K562 (cell line): ENCODE data around the gene ZNF556. TPM values are rescaled to one million over a fixed set of nuclear protein-coding genes. Genes with fewer than 3 reads are reported as not detected.

ENCODE experiments used
- ATAC-seq: fragments of 200-7000 bp; cut with Tn5 transposase; 3 replicates; pipeline ENCODE4 v1.9.1; 2020; ENCODE audit warnings: moderate library complexity
- BruUV-seq: library from RNA; stranded (reverse); fragments of 400-500 nt; replicated peaks from 2 replicates; lab custom pipeline; 2021; lab: Mats Ljungman, UMichigan
- CTCF ChIA-PET: fragments of 300-600 bp; formaldehyde crosslinking; extraction: SDS; loops from one replicate; lab custom pipeline; 2021; ENCODE audit warnings: low intra/inter-chr PET ratio; lab: Yijun Ruan, JAX
- POLR2A ChIA-PET: fragments of 300-600, 350-650 bp; sonication (Branson Sonifier 250); formaldehyde crosslinking; extraction: SDS; loops from one replicate; lab custom pipeline; 2021; ENCODE audit warnings: antibody characterized with exemption, inconsistent platforms; lab: Yijun Ruan, JAX
- DNase-seq, 4 experiments: peaks; one replicate each; pipeline versions ENCODE4 v3.0.0 to v3.0.0-alpha.2; 2011 to 2018; ENCODE audit warnings: low spot score in 3 of 4, mixed read lengths in 3 of 4; ENCODE audit errors: extremely low read depth in 1 of 4
- FAIRE-seq: peaks from 2 replicates; lab custom pipeline; 2011; peaks lifted over from hg19 to GRCh38; lab: Jason Lieb, UNC
- H2AFZ ChIP-seq: 2 replicates; pipeline ENCODE4 v1.6.0; 2011; ENCODE audit warnings: low read depth, low read length, control low read depth, inconsistent platforms
- H3K27ac ChIP-seq: fragments of 200-600 bp; 3 replicates; pipeline ENCODE4 v1.8.0; 2011; ENCODE audit warnings: low read depth, mild to moderate bottlenecking, control low read depth, inconsistent platforms, low read length, moderate library complexity, mixed read lengths; ENCODE audit errors: extremely low read depth
- H3K27me3 ChIP-seq, 2 experiments: fragments of 300-600 bp in 1 of 2; 2 replicates in 1 of 2; 3 replicates in 1 of 2; pipeline versions ENCODE4 v1.6.0 to v1.8.0; 2011; ENCODE audit warnings: inconsistent platforms in 2 of 2, low read length in 2 of 2, mild to moderate bottlenecking in 1 of 2, mixed read lengths in 1 of 2, moderate library complexity in 1 of 2; ENCODE audit not compliant: control insufficient read depth in 2 of 2, insufficient read depth in 2 of 2
- H3K36me3 ChIP-seq: fragments of 300-600 bp; 3 replicates; pipeline ENCODE4 v1.8.0; 2011; ENCODE audit warnings: mild to moderate bottlenecking, low read length, inconsistent platforms; ENCODE audit not compliant: control insufficient read depth, insufficient read depth
- H3K4me1 ChIP-seq, 2 experiments: fragments of 200-600 bp in 1 of 2; replicated peaks in 1 of 2; 2 replicates in 1 of 2; 3 replicates in 1 of 2; pipeline versions ENCODE4 v1.5.1 to v1.8.0; 2011; ENCODE audit warnings: inconsistent platforms in 2 of 2, low read length in 2 of 2, mild to moderate bottlenecking in 1 of 2, mixed read lengths in 1 of 2, moderate library complexity in 1 of 2; ENCODE audit not compliant: control insufficient read depth in 2 of 2, insufficient read depth in 2 of 2
- H3K4me2 ChIP-seq: 2 replicates; pipeline ENCODE4 v1.6.1; 2011; ENCODE audit warnings: low read length, control low read depth, inconsistent platforms, mixed read lengths; ENCODE audit not compliant: insufficient read depth
- H3K4me3 ChIP-seq: fragments of 200-600 bp; sonication (generic), shearing (Covaris generic); 2 replicates; pipeline ENCODE4 v1.5.1; 2016; ENCODE audit warnings: control low read depth, inconsistent platforms
- H3K79me2 ChIP-seq: fragments of 200-600 bp; 3 replicates; pipeline ENCODE4 v1.8.0; 2011; ENCODE audit warnings: low read length, inconsistent platforms; ENCODE audit not compliant: control insufficient read depth, insufficient read depth
- H3K9ac ChIP-seq, 2 experiments: 2 replicates each; pipeline versions ENCODE4 v1.6.0 to v1.6.1; 2011; ENCODE audit warnings: low read depth in 2 of 2, low read length in 2 of 2, control low read depth in 1 of 2, inconsistent platforms in 1 of 2, mild to moderate bottlenecking in 1 of 2, mixed read lengths in 1 of 2; ENCODE audit not compliant: insufficient read depth in 1 of 2
- H3K9me1 ChIP-seq: one replicate; pipeline ENCODE4 v1.6.0; 2011; ENCODE audit warnings: inconsistent platforms, mild to moderate bottlenecking, low read length, moderate library complexity; ENCODE audit not compliant: control insufficient read depth, insufficient read depth
- H3K9me3 ChIP-seq: replicated peaks from 2 replicates; pipeline ENCODE4 v1.5.1; 2011; ENCODE audit warnings: low read depth, low read length, inconsistent platforms; ENCODE audit not compliant: control insufficient read depth, insufficient read depth
- H4K20me1 ChIP-seq: replicated peaks from 2 replicates; pipeline ENCODE4 v1.6.1; 2011; ENCODE audit warnings: low read length, inconsistent platforms, mixed read lengths; ENCODE audit not compliant: control insufficient read depth, insufficient read depth
- CBX5 ChIP-seq: IDR thresholded peaks from 2 replicates; pipeline ENCODE4 v1.6.1; 2014; ENCODE audit warnings: low read depth, borderline replicate concordance
- KLF13 ChIP-seq: fragments of 450-650 bp; IDR thresholded peaks from 2 replicates; pipeline ENCODE4 v1.6.1; 2016; ENCODE audit warnings: missing genetic modification characterization, low read depth, mild to moderate bottlenecking, missing compliant biosample characterization, moderate library complexity, borderline replicate concordance
- NFRKB ChIP-seq: fragments of 450-650 bp; IDR thresholded peaks from 2 replicates; pipeline ENCODE4 v1.6.1; 2016; ENCODE audit warnings: low read depth
- PHF8 ChIP-seq: fragments of 200-600 bp; sonication (generic); IDR thresholded peaks from 2 replicates; pipeline ENCODE4 v1.6.1; 2012; ENCODE audit warnings: mixed run types, mild to moderate bottlenecking, inconsistent platforms, low read length, moderate library complexity, borderline replicate concordance
- PYGO2 ChIP-seq: fragments of 450-650 bp; IDR thresholded peaks from 2 replicates; pipeline ENCODE4 v1.6.1; 2016; ENCODE audit warnings: mild to moderate bottlenecking, missing genetic modification characterization, moderate library complexity, missing compliant biosample characterization
- ZKSCAN3 ChIP-seq: fragments of 250-450 bp; sonication (Bioruptor Pico); IDR thresholded peaks from 2 replicates; pipeline ENCODE4 v1.4.0; 2020
- ZKSCAN8 ChIP-seq: fragments of 200-800 bp; sonication (Bioruptor generic); IDR thresholded peaks from 2 replicates; pipeline ENCODE4 v1.6.1; 2016; ENCODE audit warnings: missing genetic modification characterization, missing compliant biosample characterization
- ZNF121 ChIP-seq: sonication (generic); formaldehyde crosslinking; conservative IDR thresholded peaks from 2 replicates; pipeline ENCODE4 v1.8.0; 2022; ENCODE audit warnings: missing genetic modification reagents
- WGBS: fragments of 100-300 bp; shearing (Covaris generic); methylation state at CpG from one replicate; pipeline ENCODE4 v1.1.6; 2016; ENCODE audit warnings: low coverage, mixed read lengths; ENCODE audit not compliant: insufficient coverage; ENCODE audit errors: missing lambda C conversion rate; 5-methylcytosine and 5-hydroxymethylcytosine counted together
- in situ Hi-C: fragments of 300-500 bp; cut with MboI; formaldehyde crosslinking; loops from 4 replicates; pipeline ENCODE4 v1.15.0; 2018; ENCODE audit warnings: inconsistent platforms, mixed read lengths
- intact Hi-C: fragments of 100-400 bp; cut with micrococcal nuclease; formaldehyde crosslinking; loops from 2 replicates; pipeline ENCODE4 v1.14.2; 2022
- polyA plus RNA-seq, 8 experiments: library from polyadenylated mRNA; depleted of rRNA in 4 of 8; stranded (reverse) in 5 of 8; unstranded in 3 of 8; fragments of >200 nt; fragmentation: Nextera tagmentation in 2 of 8; fragmentation: Illumina TruSeq in 1 of 8; extraction: Ambion mirVana in 2 of 8; extraction: Trizol in 1 of 8; gene quantifications; 2 replicates each; pipeline versions ENCODE4 v1.2.1 to v1.2.3, GENCODE V29; 2011 to 2014; ENCODE audit warnings: inconsistent platforms in 1 of 8, missing spikeins in 1 of 8
- total RNA-seq, 7 experiments: library from RNA; depleted of rRNA in 6 of 7; stranded (reverse); fragments of >200 nt in 6 of 7; fragmentation: Illumina TruSeq in 2 of 7; extraction: Trizol in 2 of 7; gene quantifications; 2 replicates each; pipeline versions ENCODE4 v1.2.1 to v1.2.3, GENCODE V29; 2011 to 2021; ENCODE audit warnings: low replicate concordance in 1 of 7
- TF ChIP-seq, protein P1 (sequence below): sonication (generic); formaldehyde crosslinking; IDR thresholded peaks from 2 replicates; pipeline ENCODE4 v1.8.1; 2022; ENCODE audit warnings: missing genetic modification reagents
- TF ChIP-seq, protein P2 (sequence below): fragments of 450-650 bp; IDR thresholded peaks from one replicate; pipeline ENCODE4 v1.6.1; 2018; ENCODE audit warnings: mild to moderate bottlenecking, moderate library complexity; ENCODE audit not compliant: partially characterized antibody
- TF ChIP-seq, protein P3 (sequence below), 2 experiments: fragments of 450-650 bp in 1 of 2; sonication (generic) in 1 of 2; formaldehyde crosslinking in 1 of 2; IDR thresholded peaks in 1 of 2; conservative IDR thresholded peaks in 1 of 2; 2 replicates each; pipeline versions ENCODE4 v1.6.1 to v1.8.1; 2016 to 2023; ENCODE audit warnings: mild to moderate bottlenecking in 2 of 2, moderate library complexity in 2 of 2, inconsistent platforms in 1 of 2, missing genetic modification reagents in 1 of 2

ZNF556 gene
- total and polyA plus RNA-seq, 9 of the 15 experiments (the other 6 are each of a cell fraction or from before 2014, with no cell fraction given): 0.01 to 0.36 (median 0.10) TPM; not detected in 1

DNA sequence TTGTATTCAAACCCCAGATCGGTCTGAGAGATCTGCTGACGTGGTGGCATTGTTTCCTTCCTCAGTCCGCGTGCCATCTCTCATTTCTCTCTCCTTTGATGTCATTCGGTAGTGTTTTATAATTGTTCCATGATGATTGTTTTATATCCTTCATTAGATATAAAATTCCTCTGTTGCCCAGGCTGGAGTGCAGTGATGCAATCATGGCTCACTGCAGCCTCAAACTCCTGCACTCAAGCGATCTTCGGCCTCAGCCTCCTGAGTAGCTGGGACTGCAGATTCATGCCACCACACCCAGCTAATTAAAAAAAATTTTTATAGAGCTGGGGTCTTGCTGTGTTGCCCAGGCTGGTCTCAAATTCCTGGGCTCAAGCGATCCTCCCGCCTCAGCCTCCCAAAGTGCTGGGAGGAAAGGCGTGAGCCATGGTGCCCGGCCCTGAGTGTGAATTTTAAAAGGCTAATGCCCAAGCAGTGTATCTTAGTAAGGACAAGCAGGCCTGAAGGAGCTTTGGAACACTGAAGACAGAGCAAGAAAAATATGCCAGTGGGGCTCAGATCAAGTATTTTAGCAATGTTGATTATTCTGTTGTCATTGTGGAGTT is 38.9 kb downstream of the ZNF556 start:
- TF ChIP-seq KLF13 (tag) (no peak), NFRKB (no peak), PYGO2 (tag) (no peak), ZKSCAN3 (CRISPR knock-in tag) (no peak), ZKSCAN8 (CRISPR knock-in tag) (no peak), PHF8 (no peak), CBX5 (no peak), ZNF121 (CRISPR knock-in tag) (peak; percentile 85)
- TF ChIP-seq, protein P1, sequence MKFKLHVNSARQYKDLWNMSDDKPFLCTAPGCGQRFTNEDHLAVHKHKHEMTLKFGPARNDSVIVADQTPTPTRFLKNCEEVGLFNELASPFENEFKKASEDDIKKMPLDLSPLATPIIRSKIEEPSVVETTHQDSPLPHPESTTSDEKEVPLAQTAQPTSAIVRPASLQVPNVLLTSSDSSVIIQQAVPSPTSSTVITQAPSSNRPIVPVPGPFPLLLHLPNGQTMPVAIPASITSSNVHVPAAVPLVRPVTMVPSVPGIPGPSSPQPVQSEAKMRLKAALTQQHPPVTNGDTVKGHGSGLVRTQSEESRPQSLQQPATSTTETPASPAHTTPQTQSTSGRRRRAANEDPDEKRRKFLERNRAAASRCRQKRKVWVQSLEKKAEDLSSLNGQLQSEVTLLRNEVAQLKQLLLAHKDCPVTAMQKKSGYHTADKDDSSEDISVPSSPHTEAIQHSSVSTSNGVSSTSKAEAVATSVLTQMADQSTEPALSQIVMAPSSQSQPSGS (CRISPR knock-in tag): no peak
- TF ChIP-seq, protein P2, sequence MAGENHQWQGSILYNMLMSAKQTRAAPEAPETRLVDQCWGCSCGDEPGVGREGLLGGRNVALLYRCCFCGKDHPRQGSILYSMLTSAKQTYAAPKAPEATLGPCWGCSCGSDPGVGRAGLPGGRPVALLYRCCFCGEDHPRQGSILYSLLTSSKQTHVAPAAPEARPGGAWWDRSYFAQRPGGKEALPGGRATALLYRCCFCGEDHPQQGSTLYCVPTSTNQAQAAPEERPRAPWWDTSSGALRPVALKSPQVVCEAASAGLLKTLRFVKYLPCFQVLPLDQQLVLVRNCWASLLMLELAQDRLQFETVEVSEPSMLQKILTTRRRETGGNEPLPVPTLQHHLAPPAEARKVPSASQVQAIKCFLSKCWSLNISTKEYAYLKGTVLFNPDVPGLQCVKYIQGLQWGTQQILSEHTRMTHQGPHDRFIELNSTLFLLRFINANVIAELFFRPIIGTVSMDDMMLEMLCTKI: no peak
- TF ChIP-seq, protein P3, sequence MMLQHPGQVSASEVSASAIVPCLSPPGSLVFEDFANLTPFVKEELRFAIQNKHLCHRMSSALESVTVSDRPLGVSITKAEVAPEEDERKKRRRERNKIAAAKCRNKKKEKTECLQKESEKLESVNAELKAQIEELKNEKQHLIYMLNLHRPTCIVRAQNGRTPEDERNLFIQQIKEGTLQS (IDR thresholded peaks at IDR 0.05): peak; percentile 16; the same call in 1 of the 2 replicates
- TF ChIP-seq, protein P3 (CRISPR knock-in tag; conservative IDR thresholded peaks at IDR 0.05): no peak
- Histone ChIP-seq H3K79me2 (peaks cover 71% of the 10 kb centered on the region), H3K9me3 (peaks cover 5% of the 10 kb centered on the region; the same call in 1 of the 2 replicates), H2AFZ (no peak overlapping the region), H3K27ac (no peak overlapping the region), H3K4me2 (no peak overlapping the region), H3K9ac (no peak overlapping the region), H3K27me3 (no peaks in the 10 kb centered on the region), H3K4me1 (peaks cover 12 to 26% of the 10 kb centered on the region in 2 experiments; a peak in 4 of 5 replicates), H4K20me1 (0 out of 2 replicates have a peak, but pooled peaks cover 4% of the 10 kb centered on the region), H3K36me3 (peaks cover 12% of the 10 kb centered on the region; the same call in 2 of the 3 replicates), H3K4me3 (no peak overlapping the region), H3K9me1 (no peaks in the 10 kb centered on the region)
- intact Hi-C loops (no loop called here), in situ Hi-C loops (no loop called here)
- POLR2A ChIA-PET: interaction anchor here (0.6 kb wide), 1 partner anchor 394 kb away, joined by 3 read pairs; no protein-coding TSS in a partner anchor
- CTCF ChIA-PET: no interaction called here
- BruUV-seq: no TSS peak
- 89% methylated on average over 10 of the region's 11 CpGs for WGBS
- DNase-seq (no peak), ATAC-seq (no peak), FAIRE-seq (no peak)
